Spleen (tissue), 11 donors: ENCODE results near the gene CHID1. TPM values are rescaled to one million over a fixed set of nuclear protein-coding genes. Genes with fewer than 3 reads are reported as not detected.
A peak's percentile ranks its signal among the peaks of the same experiment; 100 is the strongest.

ENCODE experiments used
- DNase-seq: peaks from one replicate; pipeline ENCODE4 v3.0.0-alpha.2; 2020
- H3K27ac ChIP-seq, 8 donors: fragments of 200-600 bp; sonication (generic) in 7 of 8; 1 replicate in 4 of 8; 2 replicates in 4 of 8; pipeline versions ENCODE4 v1.5.0 to v1.8.0; 2016 to 2021; ENCODE audit warnings: inconsistent platforms in 4 of 8, mild to moderate bottlenecking in 4 of 8, moderate library complexity in 1 of 8
- H3K27me3 ChIP-seq, 7 donors: fragments of 200-600 bp; sonication (generic) in 6 of 7; replicated peaks in 1 of 7; 1 replicate in 4 of 7; 2 replicates in 3 of 7; pipeline versions ENCODE4 v1.5.0 to v1.8.0; 2016 to 2021; ENCODE audit warnings: inconsistent platforms in 3 of 7, mild to moderate bottlenecking in 1 of 7
- H3K36me3 ChIP-seq, 6 donors: fragments of 200-600 bp; sonication (generic) in 5 of 6; 1 replicate in 4 of 6; 2 replicates in 2 of 6; pipeline versions ENCODE4 v1.5.0 to v1.8.0; 2016 to 2021; ENCODE audit warnings: inconsistent platforms in 2 of 6
- H3K4me1 ChIP-seq, 6 donors: fragments of 200-600 bp; sonication (generic) in 5 of 6; 1 replicate in 3 of 6; 2 replicates in 3 of 6; pipeline versions ENCODE4 v1.5.0 to v1.8.0; 2016 to 2021; ENCODE audit warnings: inconsistent platforms in 3 of 6
- H3K4me3 ChIP-seq, 8 donors: fragments of 200-600 bp; sonication (generic) in 7 of 8; 1 replicate in 4 of 8; 2 replicates in 4 of 8; pipeline versions ENCODE4 v1.5.0 to v1.8.0; 2016 to 2021; ENCODE audit warnings: inconsistent platforms in 4 of 8, mild to moderate bottlenecking in 4 of 8, moderate library complexity in 2 of 8
- H3K9me3 ChIP-seq, 8 donors: fragments of 200-600 bp; sonication (generic) in 7 of 8; 1 replicate in 4 of 8; 2 replicates in 4 of 8; pipeline versions ENCODE4 v1.5.0 to v1.8.0; 2016 to 2021; ENCODE audit warnings: inconsistent platforms in 4 of 8
- CTCF ChIP-seq, 11 experiments: fragments of 200-600 bp in 7 of 11; fragments of 450-650 bp in 4 of 11; sonication (generic) in 4 of 11; IDR thresholded peaks in 8 of 11; conservative IDR thresholded peaks in 3 of 11; 1 replicate in 7 of 11; 2 replicates in 4 of 11; pipeline versions ENCODE4 v1.4.0 to v1.8.0; 2016 to 2021; ENCODE audit warnings: antibody characterized with exemption in 11 of 11, inconsistent platforms in 4 of 11, mild to moderate bottlenecking in 1 of 11
- POLR2A ChIP-seq, 3 donors: fragments of 450-650 bp; IDR thresholded peaks; one replicate each; pipeline ENCODE4 v1.5.1; 2017; ENCODE audit warnings: antibody characterized with exemption in 3 of 3, mild to moderate bottlenecking in 1 of 3
- POLR2AphosphoS5 ChIP-seq, 3 donors: sonication (generic); formaldehyde crosslinking; IDR thresholded peaks; one replicate each; pipeline ENCODE4 v1.5.1; 2017; ENCODE audit warnings: antibody characterized with exemption in 3 of 3
- WGBS, 5 donors: extraction: QIAGEN DNeasy Blood & Tissue Kit in 3 of 5; methylation state at CpG; one replicate each; pipeline versions ENCODE4 v1.1.5 to v1.1.7; 2013 to 2018; 5-methylcytosine and 5-hydroxymethylcytosine counted together
- intact Hi-C: fragments of 100-400 bp; cut with DNase I; formaldehyde crosslinking; loops from one replicate; pipeline ENCODE4 v1.15.0; 2023; ENCODE audit warnings: low total_unique reads
- polyA plus RNA-seq, 3 donors: library from polyadenylated mRNA; stranded (reverse); fragments of 200-250 nt; gene quantifications; one replicate each; pipeline ENCODE4 v1.2.1, GENCODE V29; 2013
- total RNA-seq, 7 donors: library from RNA; depleted of rRNA in 3 of 7; stranded (reverse); fragments of >200 nt in 3 of 7; fragmentation: NEBNext Ultra II Directional in 4 of 7; extraction: Animal tissue kit (Norgen Biotek cat#: 25700) in 4 of 7; gene quantifications; one replicate each; pipeline versions ENCODE4 v1.1.0 to v1.2.1, GENCODE V29; 2016 to 2021
- donor health status: healthy with polysubstance abuse.
- donor health status: DM: no; HTN: no; CAD: no; lungs with moderate emphysema.
- donor health status: DM: no; HTN: no; CAD: no.
- donor health status: Bipolar disorder and iron deficiency.
- donor health status: healthy.
- donor health status: DM: no; HTN: no; CAD: no.
- donor health status: DM: yes; HTN: yes; CAD: no.

CHID1 gene
- total and polyA plus RNA-seq, 10 donors: 37.2 to 218 (median 117) TPM

- H3K4me3 ChIP-seq: peak overlapping the region; percentile 29 to 74 (median 43)
- no peaks in the 10 kb centered on the region for H3K9me3 ChIP-seq
- H3K27me3 ChIP-seq: peaks cover 0 to 77% (median 22%) of the 10 kb centered on the region in 7 donors
- TF ChIP-seq POLR2AphosphoS5 (IDR thresholded peaks at IDR 0.05): peak; percentile 74 to 81 (median 81)
- no peak for TF ChIP-seq POLR2A (IDR thresholded peaks at IDR 0.05)
- TF ChIP-seq CTCF (IDR thresholded peaks at IDR 0.05 in 8 of 11, conservative IDR thresholded peaks at IDR 0.05 in 3 of 11): no peak
- 2 to 13% (median 5%) methylated on average over 33 to 40 of the region's 40 CpGs for WGBS, 5 donors
- peak; percentile 90 for DNase-seq
- H3K27ac ChIP-seq: peak overlapping the region in 7 of 8 donors; percentile 51 to 88 (median 80)
- H3K36me3 ChIP-seq: peaks cover 0 to 17% (median 11%) of the 10 kb centered on the region in 6 donors
- intact Hi-C loops: no loop called here
- H3K4me1 ChIP-seq: peaks cover 56 to 97% (median 84%) of the 10 kb centered on the region in 6 donors
These were observed 81.3 kb downstream of the CHID1 start for GRCh38 chr11:829176-829846.

- peak; percentile 89 for DNase-seq
- Histone ChIP-seq H3K9me3 (no peaks in the 10 kb centered on the region), H3K27me3 (peaks cover 0 to 70% (median 22%) of the 10 kb centered on the region in 7 donors), H3K27ac (peak overlapping the region; percentile 36 to 88 (median 78)), H3K36me3 (peaks cover 0 to 23% (median 18%) of the 10 kb centered on the region in 6 donors), H3K4me1 (peaks cover 52 to 96% (median 79%) of the 10 kb centered on the region in 6 donors), H3K4me3 (peak overlapping the region in 3 of 8 donors; percentile 50 to 74 (median 56))
- 50 to 67% (median 56%) methylated on average over 19 to 21 of the region's 21 CpGs for WGBS, 5 donors
- peak in 2 of 3 donors; percentile 82 to 86 for TF ChIP-seq POLR2AphosphoS5 (IDR thresholded peaks at IDR 0.05)
- no peak for TF ChIP-seq CTCF (IDR thresholded peaks at IDR 0.05 in 8 of 11, conservative IDR thresholded peaks at IDR 0.05 in 3 of 11)
- TF ChIP-seq POLR2A (IDR thresholded peaks at IDR 0.05): no peak
- intact Hi-C loops: no loop called here
These were observed 82.0 kb downstream of the CHID1 start for GRCh38 chr11:828506-829175.

GRCh38 chr11:827897-828192 is 82.8 kb downstream of the CHID1 start, which contains the start of gene CRACR2B:
CRACR2B (plus strand) TSS chr11:827919; CDS start chr11:828608, 689 bp downstream.
- peak; percentile 84 for DNase-seq
- H3K9me3 ChIP-seq: no peaks in the 10 kb centered on the region
- intact Hi-C loops: no loop called here
- peak within 1 kb of the TSS; percentile 42 to 88 (median 78) for H3K27ac ChIP-seq
- 17 to 50% (median 35%) methylated on average over 4 to 5 of the region's 5 CpGs for WGBS, 5 donors
- peak within 1 kb of the TSS; percentile 29 to 74 (median 50) for H3K4me3 ChIP-seq
- H3K4me1 ChIP-seq: peaks cover 52 to 98% (median 76%) of the 10 kb centered on the region in 6 donors
- H3K27me3 ChIP-seq: peaks cover 0 to 62% (median 22%) of the 10 kb centered on the region in 7 donors
- H3K36me3 ChIP-seq: peaks cover 0 to 31% (median 25%) of the 10 kb centered on the region in 6 donors
- TF ChIP-seq POLR2AphosphoS5 (IDR thresholded peaks at IDR 0.05) (peak in 1 of 3 donors; percentile 30), CTCF (IDR thresholded peaks at IDR 0.05 in 8 of 11, conservative IDR thresholded peaks at IDR 0.05 in 3 of 11) (no peak), POLR2A (IDR thresholded peaks at IDR 0.05) (no peak)
